AG10803 (cell line): Measurements from ENCODE around the gene ATP5F1D.

ENCODE experiments used
- DNase-seq: peaks from one replicate; pipeline ENCODE4 v3.0.0; 2010; ENCODE audit warnings: low read depth
- H3K4me3 ChIP-seq: 2 replicates; pipeline ENCODE4 v1.5.1; 2011; ENCODE audit warnings: mild to moderate bottlenecking, low read length, control low read depth
- CTCF ChIP-seq: conservative IDR thresholded peaks from 2 replicates; pipeline ENCODE4 v1.5.1; 2011; ENCODE audit warnings: mild to moderate bottlenecking, low read length, control low read depth, inconsistent platforms

The ATP5F1D gene

GRCh38 chr19:1290196-1290702 is 48.7 kb downstream of the ATP5F1D start:
- DNase-seq = no peak
- H3K4me3 ChIP-seq = no peak overlapping the region
- no peak for TF ChIP-seq CTCF

DNA sequence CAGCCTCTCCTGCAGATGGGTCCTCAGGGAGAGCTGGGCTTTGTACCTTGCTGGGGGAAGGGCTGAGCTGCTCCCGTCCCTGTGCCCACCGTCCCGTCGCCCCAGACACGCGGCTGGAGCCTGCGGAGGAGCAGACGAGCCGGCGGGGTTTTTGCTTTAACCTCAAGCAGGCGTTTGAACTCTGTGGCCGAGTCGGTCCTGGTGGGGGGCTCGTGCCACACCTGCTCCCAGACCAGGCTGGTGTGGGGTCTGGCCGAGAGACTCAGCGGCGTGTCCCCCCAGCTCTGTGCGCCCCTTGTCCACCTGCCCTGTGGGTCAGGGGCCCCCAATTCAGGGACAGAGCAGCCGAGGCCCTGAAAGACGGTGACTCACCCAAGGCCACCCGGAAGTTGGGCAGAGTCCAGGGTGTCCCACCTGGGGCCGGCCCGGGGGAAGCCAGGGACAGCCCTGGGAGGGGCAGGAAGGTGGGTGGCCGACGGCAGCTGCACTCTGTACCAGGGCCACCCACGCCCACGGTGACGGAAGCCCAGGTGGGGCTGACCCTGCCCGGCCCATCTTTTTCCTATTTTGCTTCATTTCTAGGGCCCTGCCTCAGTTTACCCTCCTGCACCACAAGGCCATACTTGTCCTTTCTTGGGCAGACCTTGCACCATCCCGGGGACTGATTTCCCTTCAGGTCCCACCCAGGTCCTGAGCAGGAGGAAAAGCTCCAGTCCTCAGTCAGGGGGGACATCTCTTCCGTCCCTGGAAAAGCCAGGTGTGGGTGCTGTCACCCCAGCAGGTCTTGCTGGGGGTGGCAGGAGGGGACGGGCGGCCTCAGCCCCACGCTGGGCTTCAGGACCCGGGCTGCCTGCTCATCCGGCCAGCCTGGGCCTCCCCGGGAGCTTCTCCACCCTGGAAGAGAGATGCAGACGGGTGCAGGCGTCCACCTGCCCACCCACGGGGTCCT is 49.4 kb downstream of the ATP5F1D start:
- no peak overlapping the region for H3K4me3 ChIP-seq
- no peak for TF ChIP-seq CTCF

DNA sequence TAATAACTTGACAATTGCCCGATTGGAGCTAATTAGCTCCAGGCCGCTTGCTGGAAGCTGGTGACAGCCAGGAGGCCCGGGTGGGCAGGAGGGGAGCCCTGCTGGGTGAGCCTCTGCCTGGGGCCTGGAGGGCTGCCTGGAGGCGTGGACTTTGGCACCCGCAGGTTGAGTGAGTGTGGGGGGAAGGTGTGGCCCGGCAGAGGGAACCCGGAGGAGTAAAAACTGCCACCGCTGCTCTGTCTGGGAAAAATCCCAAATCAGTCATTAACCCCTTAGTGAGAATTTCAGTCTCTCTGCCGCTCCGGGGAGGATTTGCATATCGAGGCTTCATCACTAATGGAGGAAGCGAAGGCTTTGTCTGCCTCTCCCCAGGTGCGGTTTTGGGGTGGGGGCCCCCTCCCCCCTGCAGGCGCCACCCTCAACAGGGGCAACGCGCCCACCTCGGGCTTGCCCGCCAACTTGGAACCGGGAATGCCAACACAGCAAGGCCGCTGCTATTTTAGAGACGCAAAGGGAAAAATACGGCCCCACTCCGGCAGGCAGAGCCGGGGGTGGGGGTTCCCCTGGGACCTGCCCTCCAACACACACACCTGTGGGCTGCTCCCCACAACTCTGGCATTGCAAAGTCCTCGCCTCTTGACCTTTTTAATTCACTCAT is 50.3 kb downstream of the ATP5F1D start:
- no peak for DNase-seq
- no peak for TF ChIP-seq CTCF
- H3K4me3 ChIP-seq = no peak overlapping the region

More for the DNA sequence above, 49.4 kb downstream of the ATP5F1D start:
- DNase-seq = no peak

DNA sequence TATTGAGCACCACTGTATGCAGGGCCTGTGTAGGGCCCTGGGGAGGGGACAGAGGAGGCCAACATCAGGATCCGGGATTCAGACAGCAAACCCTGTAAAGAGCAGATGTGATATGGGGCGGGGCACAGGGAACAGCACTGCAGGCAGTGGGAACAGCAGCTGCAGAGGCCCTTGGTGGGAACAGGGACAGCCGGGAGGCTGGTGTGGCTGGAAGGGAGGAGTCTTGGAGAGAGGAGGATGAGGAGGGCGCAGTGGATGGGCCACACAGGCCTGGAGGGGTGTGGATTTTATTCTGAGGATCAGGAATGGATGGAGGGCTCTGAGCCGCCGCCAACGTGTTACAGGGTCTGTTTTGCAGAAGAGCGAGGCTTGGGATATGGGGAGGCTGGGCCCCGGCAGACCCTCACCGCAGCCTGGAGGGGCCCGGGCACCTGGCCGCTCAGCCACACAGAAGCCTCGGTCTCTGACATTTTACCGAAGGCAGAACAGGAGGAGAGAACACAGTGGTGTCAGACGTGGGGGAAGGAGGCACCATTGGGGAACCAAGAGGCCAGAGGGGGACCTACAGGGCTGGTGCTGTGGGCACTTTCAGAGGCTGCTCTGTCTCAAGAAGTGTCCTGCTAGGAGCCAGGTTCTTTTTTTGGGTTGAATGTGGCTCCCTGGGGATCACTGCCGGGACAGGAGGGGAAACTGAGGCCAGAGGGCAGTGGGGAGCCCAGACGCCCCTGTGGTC is 51.0 kb downstream of the ATP5F1D start:
- H3K4me3 ChIP-seq = no peak overlapping the region
- DNase-seq = no peak
- TF ChIP-seq CTCF = no peak

DNA sequence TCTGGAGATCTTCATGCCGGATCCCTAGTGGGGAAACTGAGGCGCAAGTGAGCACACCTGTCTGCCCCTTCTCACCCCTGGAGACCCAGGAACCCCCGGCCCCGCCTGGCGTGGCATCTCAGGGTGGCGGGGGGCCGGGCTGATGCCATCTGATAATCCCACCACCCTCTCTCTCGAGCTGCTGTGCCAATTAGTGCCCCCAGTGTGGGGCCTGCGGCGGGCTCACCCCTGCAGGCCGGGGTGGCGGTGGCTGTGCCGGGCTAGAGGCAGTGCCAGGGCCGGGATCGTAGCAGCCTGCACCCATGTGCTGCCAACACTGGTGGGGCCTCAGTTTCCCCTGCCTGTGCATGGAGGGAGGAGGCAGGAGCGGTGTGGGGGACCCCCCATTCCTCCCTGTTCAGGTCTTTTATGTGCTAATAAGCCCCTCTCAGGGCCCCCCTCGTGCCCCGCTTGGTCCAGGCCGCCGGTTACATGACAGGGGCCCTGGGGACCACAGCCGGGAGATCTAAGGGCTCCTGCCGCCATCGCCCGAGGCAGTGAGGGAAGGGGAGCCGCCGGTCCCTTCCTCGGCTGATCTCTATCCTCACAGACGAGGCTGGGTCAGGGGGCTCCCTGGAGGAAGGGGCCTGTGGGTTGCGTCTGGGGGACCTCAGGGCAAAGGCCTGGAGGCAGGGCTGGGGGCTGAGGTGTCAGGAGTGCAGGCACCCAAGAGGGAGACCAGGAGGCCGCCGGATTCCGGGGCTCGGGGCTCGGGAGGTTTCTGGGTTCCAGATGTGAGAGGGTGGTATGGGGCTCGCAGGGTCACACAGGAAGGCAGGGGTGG is 52.4 kb downstream of the ATP5F1D start:
- DNase-seq = no peak
- no peak for TF ChIP-seq CTCF
- H3K4me3 ChIP-seq = no peak overlapping the region
